GM18498 (cell line): Measurements from ENCODE around the gene SP8.

Source experiments
- ATAC-seq: cut with Tn5 transposase; IDR thresholded peaks from one replicate; pipeline ENCODE4 v1.9.1; 2021; ENCODE audit warnings: mild to moderate bottlenecking, moderate library complexity; ENCODE audit not compliant: unreplicated experiment

SP8 gene

DNA sequence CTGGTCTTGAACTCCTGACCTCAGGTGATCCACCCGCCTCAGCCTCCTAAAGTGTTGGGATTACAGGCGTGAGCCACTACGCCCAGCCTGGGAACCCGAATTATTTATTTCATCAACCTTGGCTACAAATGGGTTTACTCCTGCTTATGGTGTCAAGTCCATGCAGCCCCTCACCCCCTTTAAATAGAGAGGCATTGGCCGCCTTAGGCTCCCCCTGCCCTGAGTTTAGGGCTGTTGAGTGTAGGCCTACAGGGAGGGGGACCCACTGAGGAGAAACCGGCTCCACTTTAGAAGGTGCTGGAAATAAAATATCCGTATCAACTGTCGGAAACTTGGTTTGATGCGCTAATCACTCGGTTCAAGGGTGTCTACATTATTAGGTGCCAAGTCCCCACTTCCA is 8.7 kb upstream of the SP8 start:
- no peak for ATAC-seq

DNA sequence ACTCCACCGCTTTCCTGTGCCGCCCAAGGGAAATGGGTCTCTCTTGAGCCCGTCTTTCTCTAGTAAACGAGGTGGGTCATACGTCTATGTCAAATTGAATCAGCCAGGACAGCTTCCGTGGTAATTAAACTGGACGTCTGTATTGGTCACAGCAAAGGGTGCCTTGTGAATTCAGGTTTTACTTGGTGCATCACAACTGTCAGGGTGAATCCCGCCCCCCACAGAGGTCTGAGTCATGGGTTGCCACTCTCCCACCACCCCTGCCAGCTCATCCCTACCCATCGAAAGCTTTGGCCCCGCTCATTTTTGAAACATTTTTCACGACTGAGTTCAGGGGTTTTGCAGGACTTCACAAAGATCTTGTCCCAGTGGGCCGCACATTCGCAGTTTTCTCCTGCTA is 8.0 kb upstream of the SP8 start:
- ATAC-seq = no peak

DNA sequence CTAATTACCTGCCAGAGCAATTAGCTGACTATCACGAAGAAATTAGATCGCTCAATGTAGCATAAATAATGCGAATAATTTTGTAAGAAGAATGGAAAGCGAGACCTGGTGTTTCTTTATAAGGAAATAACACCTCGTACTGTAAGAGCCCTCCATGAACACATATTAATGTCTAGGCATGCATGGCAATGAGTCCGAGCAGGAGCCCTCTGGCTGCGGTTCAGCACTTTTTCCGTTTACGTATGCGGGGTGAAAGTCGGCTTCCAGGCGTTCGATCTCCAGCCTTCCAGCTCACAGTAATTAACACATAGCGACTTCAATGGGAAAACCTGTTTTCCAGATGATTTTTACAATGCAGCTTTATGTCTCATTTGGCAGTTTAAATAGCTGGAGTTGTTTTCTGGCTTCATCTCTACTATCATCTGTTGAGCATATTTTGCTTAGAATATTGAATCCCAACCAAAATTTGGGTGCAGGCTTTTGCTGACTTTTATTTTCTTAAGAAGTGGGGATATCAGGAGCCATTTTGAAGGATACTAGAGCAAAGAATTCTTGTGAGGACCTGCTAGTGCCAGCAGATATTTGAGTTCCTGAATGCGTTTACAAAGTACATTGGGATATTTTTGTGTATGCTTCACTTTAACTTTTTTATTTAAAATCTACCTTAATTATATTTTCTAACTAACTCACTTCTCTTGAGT is 7.2 kb upstream of the SP8 start:
- ATAC-seq = no peak

DNA sequence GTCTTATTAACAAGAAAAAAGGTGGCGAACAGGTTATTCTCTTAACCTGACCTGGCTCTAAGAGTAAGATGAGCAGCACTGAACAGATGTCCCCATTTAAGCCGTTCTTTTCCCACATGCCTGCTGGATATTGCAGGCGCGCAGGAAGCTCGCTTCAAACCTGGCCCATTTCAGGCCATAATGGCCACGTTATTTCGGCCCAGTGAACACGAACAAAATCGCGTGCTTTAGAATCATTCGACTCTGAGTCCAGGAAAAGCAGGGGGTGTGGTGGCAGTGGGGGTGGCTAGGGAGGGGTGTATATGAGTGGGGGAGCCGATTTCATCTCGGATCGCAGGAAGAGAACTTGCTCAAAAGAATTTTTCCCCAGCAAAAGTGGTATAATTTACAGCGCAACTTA is 6.6 kb upstream of the SP8 start:
- no peak for ATAC-seq

DNA sequence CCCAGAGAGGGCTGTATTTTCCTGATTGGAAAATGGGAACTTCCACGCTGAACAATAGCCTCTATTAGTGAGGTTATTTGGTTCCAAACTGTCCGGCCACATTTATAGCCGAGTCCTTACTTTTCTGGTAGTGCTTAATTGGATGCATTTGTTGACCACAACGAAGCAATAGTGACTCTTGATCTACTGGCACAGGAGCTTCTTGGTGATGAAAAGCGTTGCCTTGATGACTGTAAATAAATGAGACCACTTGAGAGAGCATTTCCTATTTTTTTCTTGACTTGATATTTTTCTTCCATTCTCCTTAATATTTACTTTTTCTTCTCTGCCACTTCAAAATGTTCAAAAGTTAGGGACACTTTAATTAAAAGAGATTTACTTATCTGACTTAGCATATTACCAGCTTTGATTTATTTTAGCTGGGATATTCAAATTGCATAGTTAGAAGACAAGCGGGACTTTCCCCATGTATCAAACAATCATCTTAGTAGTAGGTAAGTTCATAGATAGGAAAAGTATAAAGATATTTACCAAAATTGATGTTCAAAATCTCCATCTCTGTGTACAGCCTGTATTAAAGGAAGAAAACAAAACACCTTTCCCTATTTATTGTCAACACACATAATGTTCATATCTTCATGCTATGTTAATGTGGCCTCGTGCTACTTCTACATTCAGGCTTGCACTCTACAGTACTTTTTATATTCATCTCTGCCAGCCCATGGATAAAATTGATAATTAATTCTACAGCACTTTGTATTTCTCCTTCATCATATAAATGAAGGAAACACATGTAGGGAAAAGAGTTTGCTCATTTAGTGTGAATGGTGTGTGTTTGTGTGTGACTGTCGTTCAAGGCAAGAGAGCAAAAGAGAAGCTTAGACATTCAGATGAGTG is 5.1 kb upstream of the SP8 start:
- no peak for ATAC-seq

DNA sequence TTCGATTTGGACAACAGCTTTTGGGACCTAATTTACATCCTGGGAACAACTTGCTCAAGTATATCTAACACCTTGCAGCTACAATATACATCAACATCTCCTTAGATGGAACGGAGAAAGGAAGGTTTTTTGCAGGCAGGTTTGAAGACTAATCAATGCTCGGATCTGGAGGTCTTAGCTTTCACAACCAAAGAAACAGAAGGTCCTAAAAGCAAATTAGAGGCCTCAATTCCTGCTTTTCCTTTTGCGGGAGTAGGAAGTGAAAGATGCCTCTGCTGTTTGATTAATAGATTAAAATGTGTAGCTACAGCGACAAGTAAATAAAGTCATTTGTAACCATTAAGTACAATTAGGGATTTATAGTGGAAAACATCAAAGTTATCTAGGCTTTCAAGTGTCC is 3.7 kb upstream of the SP8 start:
- ATAC-seq = no peak

DNA sequence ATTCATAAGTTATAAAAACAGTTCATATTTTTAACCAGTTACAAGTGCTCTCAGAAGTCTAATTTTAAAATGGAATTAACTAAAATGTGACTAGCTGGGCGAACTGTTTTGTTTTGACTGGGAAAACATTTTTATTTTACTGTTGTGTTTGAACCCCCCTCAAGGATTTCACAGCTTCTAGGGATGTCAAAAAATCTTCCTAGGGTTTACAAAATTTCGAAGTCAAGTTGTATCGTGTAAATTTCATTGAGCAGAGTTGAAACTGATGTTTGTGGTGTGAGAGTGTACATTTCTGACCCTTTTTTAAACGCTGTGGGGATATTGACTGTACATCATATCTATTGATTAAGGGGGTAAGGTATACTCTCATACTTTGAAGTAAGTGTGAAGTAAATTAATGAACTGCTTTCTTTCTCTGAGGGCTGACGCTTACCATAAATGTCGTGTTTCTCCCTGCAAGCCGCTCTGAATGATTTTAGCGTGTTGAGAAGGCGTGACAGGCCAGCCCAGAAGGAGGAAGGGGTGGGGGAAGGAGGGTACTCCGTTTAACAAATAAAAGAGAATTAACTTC is 1.8 kb upstream of the SP8 start:
- ATAC-seq = no peak

DNA sequence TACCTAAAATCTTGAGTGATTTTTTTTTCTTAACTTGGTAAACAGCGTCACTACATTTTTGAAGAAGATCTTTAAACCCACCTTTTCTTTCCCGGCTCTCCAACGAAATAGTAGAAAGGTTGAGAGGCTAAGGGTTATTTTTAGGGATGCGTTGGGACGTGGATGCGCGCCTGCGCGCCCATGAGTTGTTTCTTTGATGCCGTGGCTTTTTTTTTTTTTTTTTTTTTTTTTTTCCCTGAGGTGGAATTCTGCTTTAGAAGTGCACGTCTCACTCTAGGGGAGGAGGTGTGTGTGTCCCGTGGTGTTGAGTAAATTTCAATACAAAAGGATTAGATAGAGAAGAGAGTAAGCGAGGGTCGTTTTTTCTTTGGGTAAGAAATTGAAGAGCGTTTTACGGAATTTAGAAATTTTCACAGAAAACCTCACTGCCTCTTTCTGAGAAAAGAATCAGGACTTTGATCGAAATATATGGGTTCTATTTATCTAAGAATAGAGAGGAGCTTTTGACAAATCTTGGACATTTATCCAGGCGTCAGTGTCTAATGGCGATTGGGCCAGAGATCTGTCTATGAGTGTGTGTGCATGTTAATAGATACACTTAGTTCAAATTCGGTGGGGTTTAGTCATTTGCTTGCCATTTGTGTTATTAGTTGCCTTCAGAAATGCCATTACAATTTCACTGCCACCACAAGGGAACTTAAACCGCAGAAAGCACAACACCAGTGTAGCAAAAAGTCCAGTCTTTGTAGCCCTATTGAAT is 1.2 kb upstream of the SP8 start:
- no peak for ATAC-seq

DNA sequence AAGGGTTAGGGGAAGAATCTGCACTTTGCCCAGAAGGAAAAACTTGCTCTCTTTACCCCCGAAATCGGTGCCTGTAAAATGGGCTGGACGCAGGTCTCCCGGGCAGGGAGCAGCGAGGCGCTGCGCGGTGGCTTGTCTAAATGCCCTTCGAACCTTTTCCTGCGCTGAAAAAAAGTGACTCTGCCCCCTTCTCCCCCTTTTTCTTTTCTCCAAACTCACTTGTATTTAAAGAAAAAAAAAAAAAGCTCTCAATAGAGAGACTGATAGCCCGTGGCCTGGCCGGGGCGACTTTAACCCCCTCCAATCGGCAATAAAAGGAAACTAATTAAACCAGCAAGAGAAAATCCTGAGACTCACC is 286 bp downstream of the SP8 start:
- ATAC-seq = no peak

DNA sequence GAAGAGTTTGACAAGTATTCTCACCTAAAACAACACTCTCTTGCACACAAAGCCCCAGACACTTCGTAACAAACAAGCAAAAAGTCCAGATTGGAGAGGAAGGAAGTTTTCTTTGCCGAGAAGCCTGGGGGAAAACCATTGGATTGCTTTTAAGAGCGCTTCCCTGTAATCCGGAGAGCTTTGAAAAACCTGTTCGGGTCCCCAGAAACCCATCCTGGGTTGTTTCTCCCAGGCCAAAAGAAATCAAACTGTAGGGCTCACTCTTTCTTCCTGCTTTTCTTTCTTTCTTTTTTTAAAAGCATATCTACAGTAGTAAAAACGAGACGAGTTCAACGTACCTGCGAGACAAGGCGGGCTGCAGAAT is 655 bp downstream of the SP8 start:
- ATAC-seq = no peak

DNA sequence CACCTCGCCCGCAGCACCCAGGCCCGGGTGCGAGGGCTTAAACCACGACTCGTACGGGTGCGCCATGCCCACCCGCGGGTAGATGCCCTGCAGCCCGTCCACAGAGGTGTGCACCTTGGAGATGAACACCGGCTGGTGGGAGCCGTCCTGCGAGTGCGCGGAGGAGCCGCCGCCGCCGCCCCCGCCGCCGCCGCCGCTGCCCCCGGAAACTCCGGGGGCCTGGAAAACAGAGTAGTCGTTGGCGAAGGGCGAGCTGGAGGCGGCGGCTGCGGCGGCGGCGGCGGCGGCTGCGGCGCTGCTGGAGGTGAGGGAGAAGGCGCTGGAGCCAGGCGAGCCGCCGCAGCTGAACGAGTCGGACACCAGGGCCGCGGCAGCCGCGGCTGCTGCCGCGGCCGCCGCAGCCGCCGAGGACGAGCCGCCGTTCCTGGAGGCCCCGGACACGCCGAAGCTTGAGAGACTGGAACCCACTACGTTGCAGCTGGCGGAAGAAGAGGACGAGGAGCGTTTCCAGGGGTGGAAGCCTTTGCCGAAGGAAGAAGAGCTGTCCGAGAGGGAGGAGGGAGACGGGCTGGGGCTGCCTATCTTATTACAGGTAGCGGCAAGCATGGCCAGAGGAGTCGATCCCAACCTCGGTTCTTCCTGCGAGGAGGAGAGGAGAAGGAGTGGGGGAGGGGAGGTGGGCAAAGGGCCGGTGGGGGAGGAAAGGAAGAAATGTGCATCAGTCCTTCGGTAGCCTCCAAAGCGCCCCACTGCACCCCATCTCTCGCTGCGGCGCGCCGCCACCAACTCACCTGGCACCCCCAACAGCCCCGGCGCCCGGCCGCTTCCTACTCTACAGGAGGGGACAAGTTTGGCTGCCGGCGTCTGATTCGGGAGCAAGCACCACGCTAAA is 1.3 kb downstream of the SP8 start:
- no peak for ATAC-seq

DNA sequence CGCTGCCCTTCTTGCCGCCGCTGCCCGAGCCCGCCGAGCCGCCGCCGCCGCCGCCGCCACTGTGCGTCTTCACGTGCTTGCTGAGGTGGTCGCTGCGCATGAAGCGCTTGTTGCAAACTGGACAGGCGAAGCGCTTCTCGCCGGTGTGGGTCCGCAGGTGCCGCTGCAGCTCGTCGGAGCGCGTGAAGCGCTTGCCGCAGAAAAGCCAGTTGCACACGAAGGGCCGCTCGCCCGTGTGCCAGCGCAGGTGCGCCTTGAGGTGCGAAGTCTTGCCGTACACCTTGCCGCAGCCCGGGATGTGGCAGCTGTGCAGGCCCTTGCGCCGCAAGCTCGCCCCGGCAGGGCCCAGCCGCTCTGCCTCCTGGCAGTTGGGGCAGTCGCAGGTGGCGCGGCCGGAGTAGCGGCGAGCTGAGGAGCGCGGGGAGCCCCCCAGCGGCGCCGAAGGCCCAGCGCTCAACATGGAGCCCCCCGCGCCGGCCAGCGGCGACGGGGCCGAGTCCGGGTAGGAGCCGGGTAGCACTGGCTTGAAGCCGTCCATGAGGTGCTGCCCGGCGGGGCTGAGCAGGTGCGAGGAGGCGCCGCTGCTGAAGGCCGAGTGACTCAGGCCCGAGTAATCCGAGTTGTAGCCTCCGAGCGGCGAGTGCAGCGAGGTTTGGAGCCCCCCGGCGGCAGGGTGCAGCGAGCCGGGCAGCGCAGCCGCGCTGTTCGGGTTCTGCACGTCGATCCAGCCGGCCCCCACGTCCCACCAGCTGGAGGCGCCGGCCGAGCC is 2.1 kb downstream of the SP8 start:
- ATAC-seq = no peak

DNA sequence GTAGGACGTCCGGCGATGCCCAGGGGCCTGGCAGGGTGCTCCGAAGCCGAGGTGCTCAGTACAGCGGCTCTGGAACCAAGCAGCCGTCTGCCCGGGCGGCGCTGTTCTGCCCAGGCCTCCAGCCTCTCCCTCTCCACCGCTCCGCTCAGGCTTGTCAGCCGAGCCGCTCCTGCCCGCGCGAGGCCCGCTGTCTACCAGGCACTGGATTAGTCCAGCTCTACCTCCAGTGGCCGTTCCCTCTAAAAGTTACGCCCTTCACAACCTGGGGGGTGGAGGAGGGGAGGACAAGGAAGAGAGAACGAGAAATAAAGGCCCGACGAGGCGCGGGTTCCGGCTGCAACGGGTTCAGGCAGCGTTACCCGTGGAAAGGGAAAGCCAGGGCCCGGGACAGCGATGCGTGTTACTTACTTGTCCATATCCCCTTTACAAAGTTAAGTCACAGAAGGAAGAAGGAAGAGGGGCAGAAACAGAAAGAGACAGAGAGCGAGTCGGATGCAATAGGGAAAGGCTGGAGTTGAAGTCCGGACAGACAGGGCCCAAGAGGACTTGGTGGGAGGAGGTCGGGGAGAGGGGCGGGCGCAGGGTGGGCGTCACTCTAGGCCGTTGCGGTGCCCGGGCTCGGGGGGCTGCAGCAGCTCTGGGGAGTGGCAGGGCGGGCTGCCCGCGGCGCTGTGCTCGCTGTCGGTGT is 2.8 kb downstream of the SP8 start:
- ATAC-seq = peak; percentile 53

DNA sequence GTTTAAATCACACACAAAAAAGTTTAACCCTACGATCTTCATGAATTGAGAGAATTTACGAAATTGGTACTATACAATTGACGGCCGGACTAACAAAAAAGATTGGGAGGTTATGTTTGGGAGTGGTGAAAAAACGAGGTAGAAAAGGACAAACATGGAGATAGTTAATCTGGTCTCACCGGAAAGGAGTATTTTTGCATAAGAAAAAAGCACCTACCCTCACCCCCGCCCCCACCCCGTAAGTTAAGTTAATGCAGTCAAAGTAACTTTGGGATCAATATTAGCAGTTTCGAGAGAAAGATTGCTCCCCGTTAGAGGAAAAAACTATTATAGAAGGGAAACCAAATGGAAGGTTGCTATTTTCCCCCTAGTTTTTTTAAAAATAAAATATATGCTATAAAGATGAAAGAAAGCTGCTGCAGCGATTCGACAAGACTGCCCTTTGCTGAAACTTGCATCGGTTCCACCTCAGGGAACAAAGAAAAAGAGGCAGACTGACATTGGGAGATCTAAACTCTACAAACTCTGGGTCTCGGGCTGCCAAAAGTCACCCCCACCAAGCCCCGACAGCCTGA is 3.5 kb downstream of the SP8 start:
- ATAC-seq = no peak

DNA sequence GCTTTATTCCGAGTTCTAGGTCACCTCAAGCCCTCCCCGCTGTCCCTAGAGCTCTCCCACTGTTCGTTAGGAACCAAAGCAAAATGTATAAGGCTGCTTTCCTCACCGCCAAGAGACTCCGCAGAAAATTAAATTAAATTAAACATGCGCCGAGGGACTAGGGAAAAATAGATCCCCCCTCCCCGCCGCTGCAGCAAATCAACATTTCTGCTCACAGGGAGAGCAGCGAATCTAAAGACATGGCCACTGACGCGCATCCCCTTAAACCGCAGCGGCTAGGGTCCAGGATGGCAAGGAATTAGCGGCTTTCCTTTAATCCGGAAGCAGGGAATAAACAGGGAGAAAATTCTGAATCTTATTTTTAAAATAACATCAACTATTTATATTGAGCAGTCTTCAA is 7.6 kb downstream of the SP8 start:
- no peak for ATAC-seq

DNA sequence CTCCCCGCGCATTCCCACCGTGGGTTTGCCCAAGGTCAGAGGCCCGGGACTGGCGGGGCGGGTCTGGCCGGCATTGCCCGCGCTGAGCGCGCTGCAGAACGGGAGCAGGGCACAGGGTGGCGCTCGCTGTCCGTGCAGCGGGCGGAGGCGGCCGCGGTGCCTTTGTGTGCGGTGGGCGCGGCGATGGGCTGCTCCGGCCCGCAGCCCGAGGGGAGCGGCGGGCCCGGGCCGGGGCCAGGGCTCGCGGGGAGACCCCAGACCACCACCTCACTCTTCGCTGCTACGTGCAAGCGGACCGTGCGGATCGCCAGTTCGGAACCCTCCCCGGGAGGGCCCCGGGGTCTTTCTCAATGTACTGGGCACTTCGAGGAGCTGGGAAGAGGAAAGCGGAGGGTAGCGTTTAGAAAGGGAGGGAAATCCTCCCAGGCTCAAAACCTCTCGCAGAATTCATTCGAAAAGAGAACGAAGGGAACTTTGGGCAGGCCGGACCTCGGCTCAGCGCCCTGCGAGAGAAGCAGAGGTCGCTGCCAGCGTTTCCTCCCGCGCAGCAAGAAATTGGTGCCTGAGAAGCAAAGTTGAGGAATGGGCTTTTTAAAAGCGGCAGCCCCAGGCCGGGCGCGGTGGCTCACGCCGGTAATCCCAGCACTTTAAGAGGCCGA is 8.5 kb downstream of the SP8 start:
- peak; percentile 84 for ATAC-seq

DNA sequence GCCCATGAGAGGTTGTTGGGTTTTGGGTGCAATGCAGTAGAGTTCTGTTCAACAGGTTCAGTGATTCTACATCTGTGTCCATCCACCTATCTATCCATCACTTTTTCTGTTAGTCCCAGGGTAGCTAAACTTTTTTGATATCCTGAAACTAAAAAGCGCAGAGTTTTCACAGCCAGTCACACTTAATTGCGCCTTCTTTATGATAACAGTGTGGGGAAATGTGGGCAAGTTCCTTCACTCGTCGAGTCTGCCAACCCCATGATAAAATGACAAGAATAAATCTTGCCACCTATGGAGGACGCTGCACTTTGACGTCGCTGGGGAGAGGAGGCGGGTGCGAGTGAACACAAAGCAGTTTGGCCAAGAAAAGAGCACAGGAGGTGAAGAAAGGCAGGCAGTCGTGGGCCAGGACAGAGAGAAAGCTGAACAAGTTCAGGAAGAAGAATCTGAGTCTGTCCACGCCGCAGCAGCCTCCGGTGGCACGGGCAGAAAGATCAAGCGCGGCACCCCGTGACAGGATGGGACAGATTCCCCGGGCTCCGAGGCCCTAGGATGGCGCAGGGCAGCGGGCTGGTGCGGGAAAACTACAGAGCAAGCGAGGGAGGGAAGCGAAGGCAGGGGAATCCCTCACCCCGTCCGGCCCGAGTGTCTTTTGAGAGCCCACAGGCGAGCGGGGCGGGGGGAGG is 9.2 kb downstream of the SP8 start:
- ATAC-seq = peak; percentile 43

DNA sequence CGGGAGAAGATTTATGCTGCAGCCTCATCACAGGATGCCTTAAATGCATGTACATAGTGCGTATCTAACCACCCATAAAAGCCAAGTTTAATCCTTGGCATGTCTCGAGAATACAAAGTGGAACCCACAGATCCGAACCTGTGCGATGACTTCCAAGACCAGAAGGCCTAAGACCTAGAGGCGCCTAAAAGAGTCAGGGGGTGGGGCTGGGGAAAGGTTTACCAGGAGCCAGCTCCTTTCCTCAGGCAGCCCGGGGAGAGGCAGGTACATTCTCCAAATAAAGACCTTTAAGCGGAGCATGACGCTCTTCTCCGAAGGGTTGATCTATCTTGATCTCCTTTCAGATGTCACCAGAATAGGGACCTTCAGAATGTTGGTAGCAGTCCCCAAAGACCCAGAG is 9.7 kb downstream of the SP8 start:
- no peak for ATAC-seq
